Measurements from ENCODE around the gene SDK2. TPM values are rescaled to one million over a fixed set of nuclear protein-coding genes. Genes with fewer than 3 reads are reported as not detected.
A peak's percentile ranks its signal among the peaks of the same experiment; 100 is the strongest.

SDK2 gene
- total RNA-seq, 2 donors from 2014 or later: 0.26 to 0.33 TPM

- Histone ChIP-seq H3K9me3 (no peaks in the 10 kb centered on the region), H3K36me3 (replicated peaks in 1 of 2; ENCODE audit: insufficient read depth in 1 of 2, low read depth in 2 of 2) (no peaks in the 10 kb centered on the region), H3K4me1 (peaks cover 29% of the 10 kb centered on the region), H3K27me3 (no peaks in the 10 kb centered on the region), H3K4me3 (no peak overlapping the region), H3K27ac (peak overlapping the region in 3 of 4 donors; percentile 12 to 81 (median 77))
- ATAC-seq: peak; percentile 35
- WGBS, 2 donors: 74 to 80% methylated on average over 6 to 9 of the region's 9 CpGs
- peak; percentile 42 to 67 (median 58) for DNase-seq
- intact Hi-C loops (cut with DNase I): no loop called here
- no peak for TF ChIP-seq CTCF (IDR thresholded peaks at IDR 0.05)
- peak in 1 of 3 donors; percentile 21 for TF ChIP-seq POLR2A (IDR thresholded peaks at IDR 0.05)
Observed at GRCh38 chr17:73358668-73359067, 285.6 kb downstream of the SDK2 start.

GRCh38 chr17:73357981-73358380 is 286.3 kb downstream of the SDK2 start:
- peaks cover 29% of the 10 kb centered on the region for H3K4me1 ChIP-seq
- no peak for TF ChIP-seq POLR2A (IDR thresholded peaks at IDR 0.05)
- TF ChIP-seq CTCF (IDR thresholded peaks at IDR 0.05): no peak
- WGBS, 2 donors: 50 to 94% methylated on average over 2 to 19 of the region's 19 CpGs
- ATAC-seq (no peak), DNase-seq (no peak)
- no peak overlapping the region for H3K4me3 ChIP-seq
- intact Hi-C loops (cut with DNase I): no loop called here
- no peaks in the 10 kb centered on the region for H3K27me3 ChIP-seq
- H3K9me3 ChIP-seq: no peaks in the 10 kb centered on the region
- H3K27ac ChIP-seq: peak overlapping the region in 2 of 4 donors; percentile 77 to 81
- H3K36me3 ChIP-seq (replicated peaks in 1 of 2; ENCODE audit: insufficient read depth in 1 of 2, low read depth in 2 of 2): no peaks in the 10 kb centered on the region

- intact Hi-C loops (cut with DNase I): no loop called here
- WGBS, 2 donors: 52 to 82% methylated on average over 9 of the region's 9 CpGs
- peaks cover 29% of the 10 kb centered on the region for H3K4me1 ChIP-seq
- ATAC-seq (no peak), DNase-seq (peak in 2 of 4 donors; percentile 33 to 41)
- H3K9me3 ChIP-seq: no peaks in the 10 kb centered on the region
- H3K4me3 ChIP-seq: no peak overlapping the region
- no peaks in the 10 kb centered on the region for H3K36me3 ChIP-seq (replicated peaks in 1 of 2; ENCODE audit: insufficient read depth in 1 of 2, low read depth in 2 of 2)
- H3K27me3 ChIP-seq: no peaks in the 10 kb centered on the region
- peak overlapping the region in 2 of 4 donors; percentile 0 to 81 for H3K27ac ChIP-seq
- no peak for TF ChIP-seq POLR2A (IDR thresholded peaks at IDR 0.05)
- TF ChIP-seq CTCF (IDR thresholded peaks at IDR 0.05): no peak
Observed at GRCh38 chr17:73357318-73357717, 286.9 kb downstream of the SDK2 start.

GRCh38 chr17:73356561-73357170 is 287.6 kb downstream of the SDK2 start:
- TF ChIP-seq CTCF (IDR thresholded peaks at IDR 0.05) (no peak), POLR2A (IDR thresholded peaks at IDR 0.05) (no peak)
- WGBS, 2 donors: 82 to 85% methylated on average over 7 to 8 of the region's 8 CpGs
- H3K36me3 ChIP-seq (replicated peaks in 1 of 2; ENCODE audit: insufficient read depth in 1 of 2, low read depth in 2 of 2): no peaks in the 10 kb centered on the region
- peaks cover 29% of the 10 kb centered on the region for H3K4me1 ChIP-seq
- no peaks in the 10 kb centered on the region for H3K27me3 ChIP-seq
- no peaks in the 10 kb centered on the region for H3K9me3 ChIP-seq
- no peak for ATAC-seq
- no peak for DNase-seq
- H3K4me3 ChIP-seq: no peak overlapping the region
- intact Hi-C loops (cut with DNase I): no loop called here
- H3K27ac ChIP-seq: peak overlapping the region in 3 of 4 donors; percentile 41 to 81 (median 42)
